GM19468 (cell line): ENCODE measurements around the gene ATP13A4.

Experiments used
- ATAC-seq: cut with Tn5 transposase; IDR thresholded peaks from one replicate; pipeline ENCODE4 v1.9.1; 2021; ENCODE audit warnings: mild to moderate bottlenecking, moderate library complexity, moderate number of reproducible peaks; ENCODE audit not compliant: unreplicated experiment; ENCODE audit errors: extremely low read depth

ATP13A4 gene

DNA sequence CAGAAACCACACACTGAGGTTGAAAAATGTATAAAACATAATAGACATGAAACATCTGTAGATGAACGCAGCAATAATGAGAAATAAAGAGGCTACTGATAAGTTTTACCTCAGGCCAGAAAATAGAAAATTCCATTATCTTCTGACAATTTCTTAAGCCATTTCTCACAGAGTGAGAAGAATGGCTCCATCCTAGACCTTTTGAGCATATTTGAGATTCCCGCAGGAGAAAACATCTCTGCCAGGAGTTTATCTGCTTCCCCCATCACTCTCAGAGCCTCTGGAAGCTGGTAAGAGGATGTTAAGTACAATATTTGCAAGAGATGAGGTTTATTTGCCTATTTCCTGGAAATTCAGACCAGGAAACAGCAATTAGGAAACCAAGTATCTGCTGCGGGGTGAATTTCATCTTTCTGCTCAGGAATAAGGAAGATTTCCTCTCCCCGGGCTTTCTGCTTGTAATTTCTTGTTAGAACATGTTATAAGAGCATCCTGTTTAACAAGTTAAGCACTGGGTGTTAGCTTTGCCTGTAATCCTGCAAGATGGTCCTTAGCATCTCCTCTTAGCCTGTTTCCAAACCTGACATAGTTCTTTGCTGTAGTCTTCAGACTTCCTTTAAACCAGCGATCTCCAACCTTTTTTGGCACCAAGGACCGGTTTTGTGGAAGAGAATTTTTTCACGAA, 54.8 kb downstream of the ATP13A4 start:
- ATAC-seq, result no peak

DNA sequence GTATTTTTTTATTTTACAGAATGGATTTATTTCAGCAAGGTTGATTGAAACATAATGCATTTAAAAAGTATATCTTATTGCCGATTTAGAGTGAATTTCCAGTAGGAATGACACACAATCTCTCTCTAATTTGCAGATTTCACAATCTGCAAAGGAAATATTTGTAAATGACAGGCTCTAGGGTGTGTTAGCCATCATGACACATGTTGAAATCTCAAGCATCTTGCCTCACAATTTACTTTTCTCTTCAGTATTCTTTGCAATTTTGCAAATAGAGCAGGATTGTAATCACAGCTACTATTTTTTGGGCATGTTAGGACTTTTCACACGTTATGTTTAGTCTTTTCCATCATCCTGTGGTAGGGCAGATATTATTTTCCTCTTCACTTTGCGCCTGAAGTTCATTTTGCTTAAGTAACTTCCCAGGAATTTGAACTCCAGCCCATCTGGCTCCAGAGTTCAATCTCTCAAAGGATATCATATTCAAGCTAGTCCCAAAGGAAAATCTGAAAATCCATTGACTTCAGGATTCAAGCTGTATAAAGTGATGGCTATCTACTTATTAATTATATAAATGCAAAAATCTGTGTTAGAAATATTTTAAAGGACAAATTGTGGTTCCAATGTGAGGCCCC, 55.4 kb downstream of the ATP13A4 start:
- no peak for ATAC-seq

DNA sequence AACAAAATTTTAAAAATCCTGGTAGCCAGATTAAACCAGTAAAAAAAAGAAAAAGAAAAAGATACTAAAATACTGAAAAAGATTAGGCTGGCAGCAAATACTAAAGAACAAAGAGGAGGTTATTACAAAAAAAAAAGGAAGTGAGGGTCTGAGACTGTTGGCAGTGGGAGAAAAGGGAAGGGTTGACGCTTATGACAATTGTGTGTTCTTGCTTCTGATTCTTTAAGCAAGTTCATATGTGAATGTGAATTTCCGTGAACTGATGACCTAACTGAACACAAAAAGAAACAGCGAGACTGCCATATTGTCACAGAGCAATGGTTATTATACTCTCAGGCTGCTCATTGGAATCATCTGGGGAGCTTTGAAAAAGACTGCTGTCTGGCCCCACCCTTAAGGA, 56.5 kb downstream of the ATP13A4 start:
- no peak for ATAC-seq

DNA sequence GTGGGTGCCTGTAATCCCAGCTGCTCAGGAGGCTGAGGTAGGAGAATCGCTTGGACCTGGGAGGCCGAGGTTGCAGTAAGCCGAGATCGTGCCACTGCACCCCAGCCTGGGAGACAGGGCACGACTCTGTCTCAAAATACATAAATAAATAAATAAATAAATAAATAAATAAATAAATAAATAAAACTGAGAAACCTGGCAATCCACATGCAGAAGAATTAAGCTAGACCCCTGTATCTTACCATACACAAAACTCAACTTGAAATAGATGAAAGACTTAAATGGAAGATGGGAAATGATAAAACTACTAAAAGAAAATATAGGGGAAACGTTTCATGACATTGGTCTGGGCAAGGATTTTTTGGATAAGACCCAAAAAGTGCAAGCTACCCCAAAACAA, 58.0 kb downstream of the ATP13A4 start:
- ATAC-seq, result no peak

DNA sequence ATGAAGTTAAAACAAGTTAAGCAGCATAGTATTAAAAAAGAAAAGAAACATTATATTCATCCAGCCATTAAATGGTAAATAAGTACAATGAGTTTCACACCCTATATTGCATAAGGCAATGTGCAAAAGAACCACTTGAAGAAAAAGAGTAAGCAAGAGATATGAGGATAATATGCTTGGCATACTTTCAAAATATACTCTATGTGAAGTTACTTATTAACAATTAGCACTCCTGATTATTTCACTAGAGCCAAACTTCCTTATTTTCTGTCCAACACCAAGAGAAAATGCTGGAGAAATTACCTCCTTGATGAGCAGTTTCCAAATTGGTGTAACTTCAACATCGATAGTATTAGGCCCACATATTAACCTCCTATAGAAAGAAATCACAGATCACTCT, 63.7 kb downstream of the ATP13A4 start:
- no peak for ATAC-seq

DNA sequence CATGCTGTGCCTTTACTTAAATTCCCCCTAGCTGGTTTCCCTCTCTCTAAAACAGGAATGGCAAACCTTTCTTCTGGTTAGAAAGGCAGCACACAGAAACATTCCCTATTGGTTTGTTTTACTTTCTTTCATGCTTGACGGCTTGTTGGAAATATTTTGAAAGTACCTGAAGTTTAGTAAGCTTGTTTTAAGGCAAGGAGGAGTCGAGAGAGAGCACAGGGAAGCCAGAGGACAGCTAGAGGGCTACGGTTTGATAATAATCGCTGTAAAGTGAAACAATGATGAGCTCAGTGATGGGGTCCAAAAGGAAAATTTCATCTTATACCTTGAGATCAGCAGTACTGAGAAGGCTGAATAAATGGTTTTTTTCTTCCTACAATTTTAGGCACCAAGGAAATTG, 64.1 kb downstream of the ATP13A4 start:
- no peak for ATAC-seq

DNA sequence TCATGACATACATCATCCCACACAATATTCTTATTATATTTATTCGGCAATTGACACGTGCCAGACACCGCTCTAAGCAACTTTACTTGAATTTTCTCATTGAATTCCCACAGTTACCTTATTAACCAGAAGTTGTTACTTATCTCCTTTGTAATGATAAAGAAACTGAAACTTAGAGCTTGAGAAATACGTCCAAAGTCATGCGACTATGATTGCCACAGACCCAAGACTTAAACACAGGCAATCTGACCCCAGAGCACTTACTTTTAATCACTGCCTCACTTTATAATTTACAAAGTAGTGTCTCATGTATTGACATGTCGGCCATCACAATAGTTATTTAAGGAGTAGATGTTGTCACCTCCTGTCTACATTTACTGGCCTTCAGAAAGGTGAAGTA, 64.7 kb downstream of the ATP13A4 start:
- ATAC-seq, result no peak

DNA sequence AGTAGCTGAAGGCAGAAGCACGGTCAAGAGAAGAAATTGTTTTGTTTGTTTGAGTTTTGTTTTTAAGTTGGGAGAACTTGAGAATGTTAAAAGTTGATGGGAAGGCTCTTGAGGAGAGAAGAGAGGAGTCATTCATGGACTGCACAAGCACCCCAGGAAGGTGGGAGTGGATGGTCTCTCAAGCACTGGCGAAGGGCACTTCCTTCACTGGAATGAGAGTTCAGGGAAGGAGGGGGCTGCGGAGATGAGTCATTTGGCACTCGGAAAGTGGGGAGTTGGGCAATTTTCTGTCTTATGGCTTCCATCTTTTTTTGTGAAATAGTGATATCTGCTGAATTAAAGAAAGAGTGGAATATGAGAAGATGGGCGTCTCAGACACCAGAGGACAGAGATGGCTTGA, 66.0 kb downstream of the ATP13A4 start:
- no peak for ATAC-seq

DNA sequence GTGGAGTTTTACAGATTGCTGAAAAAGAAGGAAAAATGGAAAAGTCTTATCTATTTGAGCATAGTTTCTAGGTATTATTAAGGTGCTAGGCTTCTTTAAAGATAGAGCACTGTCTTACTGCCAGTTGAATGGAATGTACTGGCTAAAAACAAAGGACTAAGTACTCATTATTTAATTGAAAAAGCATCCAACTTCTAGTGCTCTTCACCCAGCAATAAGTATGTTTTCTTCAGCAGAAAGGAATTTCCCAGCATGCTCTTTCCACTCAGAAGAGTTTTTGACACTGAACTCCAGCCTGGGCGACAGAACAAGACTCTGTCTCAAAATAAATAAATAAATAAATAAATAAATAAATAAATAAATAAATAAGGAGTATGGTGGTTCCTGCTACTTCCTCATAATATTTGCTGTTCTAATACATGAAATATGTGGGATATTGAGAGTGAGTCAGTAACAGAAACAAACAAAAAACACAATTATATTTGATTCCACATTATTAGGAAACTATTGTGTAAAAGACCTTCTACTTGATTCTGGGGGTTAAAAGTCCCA, 70.6 kb downstream of the ATP13A4 start:
- ATAC-seq, result no peak

DNA sequence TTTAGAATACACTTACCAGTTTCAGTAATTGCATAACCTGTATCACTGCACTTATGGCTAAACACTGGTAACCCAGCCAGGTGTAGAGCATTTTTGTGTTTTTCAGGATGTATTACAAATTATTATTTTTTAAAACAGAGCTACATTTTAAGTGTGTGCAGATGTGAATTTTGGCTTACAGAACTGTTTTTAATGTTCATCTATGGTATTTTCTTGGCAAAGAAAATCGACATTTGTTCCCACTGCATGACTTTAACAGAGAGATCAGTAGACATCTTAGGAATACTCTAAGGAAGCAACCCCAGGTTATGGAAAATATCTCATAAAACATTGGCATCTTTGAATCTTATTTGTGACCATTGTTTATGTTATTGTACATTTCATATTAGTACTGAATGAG, 73.3 kb downstream of the ATP13A4 start:
- no peak for ATAC-seq

DNA sequence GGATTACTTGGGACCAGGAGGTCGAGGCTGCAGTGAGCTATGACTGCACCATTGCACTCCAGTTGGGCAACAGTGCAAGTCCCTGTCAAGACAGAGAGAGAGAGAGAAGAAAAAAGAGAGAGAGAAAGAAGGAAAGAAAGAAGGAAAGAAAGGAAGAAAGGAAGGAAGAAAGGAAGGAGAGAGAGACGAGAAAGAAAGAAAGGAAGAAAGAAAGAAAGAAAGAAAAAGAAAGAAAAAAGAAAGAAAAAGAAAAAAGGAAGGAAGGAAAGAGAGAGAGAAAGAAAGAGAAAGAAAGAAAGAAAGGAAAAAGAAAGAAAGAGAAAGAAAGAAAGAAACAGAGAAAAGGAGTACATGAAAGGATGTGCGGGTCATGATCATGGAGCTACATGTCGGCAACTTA, 80.2 kb downstream of the ATP13A4 start:
- ATAC-seq, result no peak

DNA sequence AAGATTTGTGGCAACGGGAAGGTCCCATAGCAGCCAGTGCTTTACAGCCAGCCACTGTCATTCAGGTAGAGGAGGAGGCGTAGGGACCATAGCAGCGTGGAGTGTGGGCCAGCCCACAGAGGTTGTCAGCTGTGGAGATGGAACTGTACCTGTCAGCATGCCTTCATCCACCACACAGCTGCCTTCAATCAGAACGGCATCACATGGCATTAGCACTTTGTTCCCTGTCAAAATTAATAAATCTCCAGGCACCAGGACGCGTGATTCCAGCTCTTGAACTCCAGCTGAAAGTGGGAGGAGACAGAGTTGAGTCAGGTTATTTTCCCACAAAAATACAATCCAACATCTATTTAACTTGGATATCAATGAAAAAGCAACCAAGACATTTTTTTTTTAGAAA, 84.0 kb downstream of the ATP13A4 start:
- ATAC-seq, result no peak

DNA sequence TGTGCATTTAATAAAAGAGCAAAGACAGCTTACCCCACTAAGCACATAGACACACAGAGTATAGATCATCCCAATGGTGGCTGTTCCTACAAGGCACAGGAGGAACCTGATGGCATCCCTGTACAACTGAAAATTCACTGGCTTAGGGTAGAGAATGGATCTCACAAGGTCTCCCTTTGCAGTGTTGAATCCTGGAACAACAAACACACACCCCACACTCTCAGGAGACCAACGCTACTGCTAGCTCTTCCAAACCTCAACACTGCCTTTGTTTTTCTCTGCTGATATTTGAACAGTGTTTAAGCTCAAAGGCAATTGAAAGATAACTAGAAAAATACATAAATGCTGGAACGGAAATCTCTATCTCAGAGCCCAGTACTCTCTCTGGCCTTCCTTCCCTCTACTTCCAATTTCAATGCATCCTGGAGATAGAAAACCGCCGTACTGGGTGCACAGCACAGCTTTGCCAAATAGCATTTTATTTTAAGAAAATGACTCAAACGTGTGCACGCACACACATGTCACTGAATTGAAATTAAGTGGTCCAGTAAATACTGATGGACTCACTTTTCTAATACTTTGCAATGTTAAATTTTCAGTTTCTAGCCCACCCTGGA, 88.6 kb downstream of the ATP13A4 start:
- no peak for ATAC-seq

DNA sequence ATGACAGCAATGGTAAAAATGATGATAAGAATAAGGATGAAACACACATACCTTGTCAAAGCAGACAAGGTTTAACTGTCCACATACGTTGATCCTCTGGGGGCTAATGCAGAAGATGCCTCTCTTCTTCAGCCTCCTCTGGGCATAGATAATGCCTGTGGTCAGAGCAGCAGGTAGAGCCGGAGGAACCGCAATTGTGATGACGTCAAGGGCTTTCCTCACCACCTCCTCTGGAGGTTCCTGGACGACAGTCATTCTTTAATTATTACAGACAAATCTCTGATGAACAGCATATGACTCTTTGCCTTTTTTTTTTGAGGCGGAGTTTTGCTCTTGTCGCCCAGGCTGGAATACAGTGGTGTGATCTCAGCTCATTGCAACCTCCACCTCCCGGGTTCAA, 89.8 kb downstream of the ATP13A4 start:
- ATAC-seq, result no peak

DNA sequence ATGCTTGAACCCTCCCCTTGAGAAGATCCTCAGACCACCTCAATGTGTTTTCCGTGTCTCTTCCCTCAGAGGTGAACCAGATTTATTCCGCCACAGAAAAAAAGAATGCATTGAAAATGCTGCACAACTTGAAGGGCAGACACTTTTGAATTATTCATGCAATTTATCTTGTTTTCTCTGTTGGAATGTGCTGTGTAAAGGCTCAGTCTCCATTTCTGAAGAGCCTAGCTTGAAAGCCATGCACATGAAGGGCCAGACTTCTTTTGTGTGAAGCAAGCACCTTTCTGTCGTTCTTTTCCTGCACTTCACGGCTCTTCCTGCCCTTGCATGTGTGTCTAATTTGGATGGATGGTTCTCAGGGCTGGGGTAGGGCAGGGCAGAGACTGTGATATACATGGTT, 97.2 kb downstream of the ATP13A4 start:
- ATAC-seq, result no peak

DNA sequence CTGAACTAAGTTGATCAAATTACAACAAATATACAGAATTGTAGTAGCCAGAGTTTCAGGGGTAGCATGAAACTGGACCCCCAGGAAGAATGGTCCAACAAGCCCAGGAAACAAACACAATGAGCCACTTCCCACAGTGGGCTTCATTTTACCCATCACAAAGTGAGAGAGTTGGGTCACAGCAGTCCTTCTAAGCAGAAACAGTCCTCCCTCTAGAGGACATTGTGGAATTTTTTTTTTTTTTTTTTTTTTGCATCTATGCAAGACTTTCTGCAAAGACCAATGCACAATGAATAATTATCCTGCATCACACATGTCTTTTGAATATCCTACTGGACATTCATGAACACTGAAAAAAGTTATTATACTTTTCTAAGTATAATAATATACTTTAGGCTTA, 102.4 kb downstream of the ATP13A4 start:
- no peak for ATAC-seq

DNA sequence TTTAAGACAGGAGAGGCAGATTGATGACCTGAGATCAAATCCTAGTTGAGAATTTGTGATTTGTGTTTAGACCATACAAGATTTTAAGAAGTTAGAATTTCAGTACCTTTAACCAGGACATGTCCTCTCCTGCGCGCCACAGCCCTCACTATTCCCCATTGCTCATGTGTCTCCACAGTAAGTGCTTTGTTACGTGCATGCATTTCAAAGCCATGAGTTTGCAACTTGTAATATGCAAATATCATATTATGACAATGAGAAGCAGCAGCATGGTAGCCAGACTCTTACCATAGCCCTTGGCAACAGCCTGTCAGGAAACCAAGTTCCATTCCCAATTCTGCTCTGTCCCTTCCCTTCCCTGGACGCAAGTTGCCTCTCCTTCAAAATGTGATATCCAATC, 102.8 kb downstream of the ATP13A4 start:
- ATAC-seq, result no peak

DNA sequence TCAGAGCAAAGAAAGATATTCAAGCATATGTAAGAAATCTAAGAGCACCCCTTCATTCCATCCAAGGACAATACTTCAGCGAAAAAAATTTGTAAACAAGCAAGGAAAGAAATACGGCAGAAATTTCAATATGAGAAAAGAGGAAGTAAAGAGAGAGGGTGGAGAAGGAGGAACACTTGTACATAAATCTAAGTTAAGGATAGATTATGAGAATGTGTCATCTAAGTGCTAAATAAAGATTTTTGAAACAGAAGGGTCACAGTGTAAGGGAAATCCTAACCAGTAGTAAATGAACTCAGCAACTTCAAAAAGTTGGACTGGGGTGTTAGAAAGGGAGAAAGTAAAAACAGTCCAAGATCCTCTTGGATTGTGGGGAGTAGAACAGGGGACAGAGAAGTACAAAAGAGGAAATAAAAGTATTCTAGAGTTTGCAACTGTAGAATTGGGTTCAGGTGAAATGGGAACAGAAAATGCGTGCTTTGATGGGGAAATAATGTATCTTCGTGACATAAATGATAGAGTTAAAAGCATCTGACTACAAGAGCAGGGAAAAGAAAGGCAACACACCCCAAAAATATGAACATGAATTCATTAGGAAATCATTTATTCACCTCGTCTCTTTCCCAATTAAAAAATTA, 107.6 kb downstream of the ATP13A4 start:
- ATAC-seq, result no peak

DNA sequence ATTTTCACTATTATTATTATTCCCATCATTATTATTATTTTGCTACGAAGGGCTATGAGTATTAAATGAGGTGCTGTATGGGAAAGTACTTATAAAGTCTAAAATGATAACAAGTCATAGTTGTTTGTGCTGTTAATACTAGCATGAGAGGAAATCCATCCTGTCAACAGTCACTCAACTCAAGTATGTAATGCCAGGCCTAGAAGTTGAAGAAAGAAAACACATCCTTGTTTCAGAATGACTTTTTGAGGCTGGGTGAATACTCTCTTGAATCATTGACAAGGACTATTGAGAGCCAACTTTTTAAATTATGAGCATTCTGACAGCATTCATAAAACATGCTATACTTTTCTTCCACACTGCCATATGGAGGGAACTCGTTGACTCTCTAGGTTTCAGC, 115.3 kb downstream of the ATP13A4 start:
- no peak for ATAC-seq

DNA sequence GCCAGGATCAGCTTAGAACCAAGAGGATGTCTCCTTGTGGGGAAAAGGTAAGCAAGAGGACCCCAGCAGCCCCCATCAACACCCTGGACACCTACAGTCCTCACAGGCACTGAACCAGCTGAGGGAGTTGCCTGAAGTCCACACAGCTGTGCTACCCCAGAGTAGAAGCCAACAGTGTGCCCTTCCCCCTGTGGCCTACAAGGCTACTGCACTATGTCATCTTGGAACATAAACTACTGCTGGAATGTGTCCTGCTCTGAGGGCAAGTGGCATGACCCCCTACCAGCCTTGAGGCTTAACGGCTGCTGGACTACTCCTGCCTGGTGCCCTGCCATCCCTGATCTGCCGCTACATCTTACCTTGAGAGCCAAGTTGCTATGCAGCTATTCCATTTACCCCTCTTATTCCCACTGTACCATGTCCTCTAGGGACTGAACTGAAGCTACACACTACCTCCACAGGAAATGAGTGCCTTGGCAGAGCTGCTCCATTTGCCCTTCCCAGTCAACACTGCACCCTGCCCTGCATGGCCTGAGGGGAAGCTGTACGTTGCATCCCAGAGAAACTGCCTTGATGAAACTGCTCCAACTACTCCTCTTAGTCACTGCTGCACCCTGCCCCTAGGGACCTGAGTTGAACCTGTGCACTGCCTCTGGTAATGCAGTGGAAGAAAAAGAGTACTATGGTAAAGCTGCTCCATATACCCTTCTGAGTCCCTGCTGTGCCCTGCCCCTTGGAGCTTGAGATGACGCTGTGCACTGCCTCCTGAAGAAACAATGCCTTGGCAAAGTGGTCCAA, 135.9 kb downstream of the ATP13A4 start:
- no peak for ATAC-seq
